Mucosa of descending colon (tissue), 3 donors: Measurements from ENCODE around the gene CHAT. TPM values are rescaled to one million over a fixed set of nuclear protein-coding genes. Genes with fewer than 3 reads are reported as not detected.

Experiments used
- ATAC-seq: fragments of 200-7000 bp; cut with Tn5 transposase; one replicate; pipeline ENCODE4 v1.9.1; 2020; ENCODE audit warnings: mild to moderate bottlenecking, moderate library complexity
- DNase-seq, 3 donors: peaks; one replicate each; pipeline ENCODE4 v3.0.0-alpha.2; 2020
- H3K36me3 ChIP-seq: fragments of 200-600 bp; one replicate; pipeline ENCODE4 v1.8.0; 2021; ENCODE audit warnings: low read depth, mild to moderate bottlenecking
- H3K4me1 ChIP-seq: fragments of 200-600 bp; one replicate; pipeline ENCODE4 v1.8.0; 2021; ENCODE audit warnings: low read depth, mild to moderate bottlenecking
- H3K4me3 ChIP-seq: fragments of 200-600 bp; one replicate; pipeline ENCODE4 v1.8.0; 2021; ENCODE audit warnings: mild to moderate bottlenecking
- H3K9me3 ChIP-seq: fragments of 200-600 bp; one replicate; pipeline ENCODE4 v1.8.0; 2021; ENCODE audit warnings: mild to moderate bottlenecking
- intact Hi-C, 2 donors: fragments of 100-400 bp; cut with DNase I in 1 of 2; cut with micrococcal nuclease in 1 of 2; formaldehyde crosslinking; loops; one replicate each; pipeline versions ENCODE4 v1.11.0 to v1.11.1; 2022; cut with DNase I, micrococcal nuclease
- total RNA-seq, 3 donors: library from RNA; stranded (reverse); fragmentation: NEBNext Ultra II Directional in 2 of 3; extraction: Animal tissue kit (Norgen Biotek cat#: 25700) in 2 of 3; gene quantifications; one replicate each; pipeline versions ENCODE4 v1.2.1 to v1.2.4, GENCODE V29; 2021 to 2023
- TF ChIP-seq, protein P1 (sequence below): fragments of 200-600 bp; IDR thresholded peaks from one replicate; pipeline ENCODE4 v1.8.0; 2022; ENCODE audit warnings: antibody characterized with exemption, mild to moderate bottlenecking
- donor health status: DM: no; HTN: no; CAD: no; lungs with moderate emphysema.
- donor health status: DM: no; HTN: no; CAD: no.
- donor health status: DM: no; HTN: yes; CAD: no.

The CHAT gene
- total RNA-seq, 3 donors from 2014 or later, result 0.61 to 1.6 (median 0.84) TPM

DNA sequence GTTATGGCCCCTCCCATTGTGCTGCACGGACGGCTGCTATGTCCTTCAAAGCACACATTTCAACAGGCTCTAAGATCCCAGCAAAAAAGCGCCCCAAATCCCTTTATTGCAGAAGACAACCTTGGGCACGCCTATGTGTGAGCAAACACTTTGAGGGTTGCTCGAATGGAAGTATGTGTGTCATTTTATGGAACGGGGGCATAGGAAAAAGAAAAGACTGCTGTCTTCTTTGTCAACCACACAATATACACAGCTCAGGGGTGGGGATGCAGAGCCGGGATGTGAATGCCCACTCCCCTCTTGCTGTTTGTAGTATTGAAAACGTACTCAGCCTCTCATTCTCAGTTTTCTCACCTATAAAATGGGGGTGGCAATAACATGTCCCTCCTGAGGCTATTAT is 97.6 kb downstream of the CHAT start:
- DNase-seq (no peak), ATAC-seq (no peak)
- TF ChIP-seq, protein P1, sequence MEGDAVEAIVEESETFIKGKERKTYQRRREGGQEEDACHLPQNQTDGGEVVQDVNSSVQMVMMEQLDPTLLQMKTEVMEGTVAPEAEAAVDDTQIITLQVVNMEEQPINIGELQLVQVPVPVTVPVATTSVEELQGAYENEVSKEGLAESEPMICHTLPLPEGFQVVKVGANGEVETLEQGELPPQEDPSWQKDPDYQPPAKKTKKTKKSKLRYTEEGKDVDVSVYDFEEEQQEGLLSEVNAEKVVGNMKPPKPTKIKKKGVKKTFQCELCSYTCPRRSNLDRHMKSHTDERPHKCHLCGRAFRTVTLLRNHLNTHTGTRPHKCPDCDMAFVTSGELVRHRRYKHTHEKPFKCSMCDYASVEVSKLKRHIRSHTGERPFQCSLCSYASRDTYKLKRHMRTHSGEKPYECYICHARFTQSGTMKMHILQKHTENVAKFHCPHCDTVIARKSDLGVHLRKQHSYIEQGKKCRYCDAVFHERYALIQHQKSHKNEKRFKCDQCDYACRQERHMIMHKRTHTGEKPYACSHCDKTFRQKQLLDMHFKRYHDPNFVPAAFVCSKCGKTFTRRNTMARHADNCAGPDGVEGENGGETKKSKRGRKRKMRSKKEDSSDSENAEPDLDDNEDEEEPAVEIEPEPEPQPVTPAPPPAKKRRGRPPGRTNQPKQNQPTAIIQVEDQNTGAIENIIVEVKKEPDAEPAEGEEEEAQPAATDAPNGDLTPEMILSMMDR, result no peak
- H3K4me3 ChIP-seq, result no peak overlapping the region
- no peaks in the 10 kb centered on the region for H3K9me3 ChIP-seq
- intact Hi-C loops, result no loop called here
- H3K36me3 ChIP-seq, result no peaks in the 10 kb centered on the region
- H3K4me1 ChIP-seq, result no peaks in the 10 kb centered on the region

DNA sequence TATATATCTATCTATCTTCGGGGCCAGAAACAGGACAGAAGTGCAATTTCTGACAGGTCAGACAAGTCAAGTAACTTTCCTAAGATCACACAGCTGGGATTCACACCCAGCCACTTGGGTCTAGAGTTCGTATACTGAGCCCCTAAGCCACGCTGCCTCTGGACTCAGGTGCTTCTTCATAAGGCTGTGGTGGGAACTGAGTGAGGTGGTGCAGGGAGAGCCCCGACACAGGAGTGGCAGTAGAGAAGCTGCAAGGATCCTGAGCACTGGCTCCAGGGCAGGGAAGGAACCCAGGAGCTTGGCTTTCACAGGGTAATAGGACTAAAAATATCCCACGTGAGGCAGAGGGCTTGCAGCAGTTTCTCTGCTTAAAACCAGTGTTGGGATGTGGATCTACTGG is 99.4 kb downstream of the CHAT start:
- H3K4me3 ChIP-seq, result no peak overlapping the region
- ATAC-seq (no peak), DNase-seq (no peak)
- TF ChIP-seq, protein P1, result no peak
- H3K36me3 ChIP-seq, result no peaks in the 10 kb centered on the region
- no peaks in the 10 kb centered on the region for H3K4me1 ChIP-seq
- intact Hi-C loops, result no loop called here
- no peaks in the 10 kb centered on the region for H3K9me3 ChIP-seq

Other genes starting within 250 kb of the CHAT start
- gene DRGX, start 217.9 kb upstream of the CHAT start, total RNA-seq, result under 1 TPM; 0.10 to 0.35 (median 0.22) TPM
- gene ERCC6, start 74.9 kb upstream of the CHAT start, total RNA-seq, result 10 to 100 TPM; 18.9 to 29.8 (median 25.4) TPM
- 1 to 10 TPM in 1 of 3 donors, not detected in 2; 1.6 TPM for gene SLC18A3, start 3.7 kb upstream of the CHAT start, total RNA-seq
- gene C10orf53, start 65.6 kb downstream of the CHAT start, total RNA-seq, result not detected
- gene OGDHL, start 148.3 kb downstream of the CHAT start, total RNA-seq, result 1 to 10 TPM; 1.9 to 2.6 (median 2.5) TPM